Activated CD4-positive, alpha-beta T cell treated with anti-CD3 and anti-CD28 coated beads for 24 hours (primary cell): ENCODE measurements around the gene GFRA3.
"Not testable (repeated sequence)": the region's sequence is repeated elsewhere in the genome, so short reads cannot be mapped to it uniquely, and the experiment has no call there.

Source experiments
- DNase-seq, 2 donors: peaks; one replicate each; pipeline ENCODE4 v3.0.0-alpha.2; 2020; ENCODE audit warnings: low read depth in 2 of 2

The GFRA3 gene

GRCh38 chr5:138274189-138274853 is at the start of gene GFRA3:
GFRA3 (minus strand) TSS chr5:138274621; CDS start chr5:138274424, 197 bp downstream.
- DNase-seq, result peak in 1 of 2 donors; percentile 6

- not testable (repeated sequence) for DNase-seq
These were observed 43.8 kb upstream of the GFRA3 start for GRCh38 chr5:138318211-138318610.

- DNase-seq, result no peak
These were observed 41.9 kb upstream of the GFRA3 start for GRCh38 chr5:138316355-138316754.

- no peak for DNase-seq
These were observed 41.4 kb upstream of the GFRA3 start for GRCh38 chr5:138315751-138316278.

GRCh38 chr5:138305797-138306196 is 31.4 kb upstream of the GFRA3 start:
- no peak for DNase-seq

- DNase-seq, result no peak
These were observed 29.0 kb upstream of the GFRA3 start for GRCh38 chr5:138303372-138303771.

- no peak for DNase-seq
These were observed 14.9 kb upstream of the GFRA3 start for GRCh38 chr5:138289296-138289695.

GRCh38 chr5:138287246-138287645 is 12.8 kb upstream of the GFRA3 start:
- DNase-seq, result no peak

- DNase-seq, result no peak
These were observed 8.7 kb upstream of the GFRA3 start for GRCh38 chr5:138282920-138283742.

GRCh38 chr5:138280915-138281314 is 6.5 kb upstream of the GFRA3 start:
- DNase-seq, result no peak

- no peak for DNase-seq
These were observed 2.1 kb upstream of the GFRA3 start for GRCh38 chr5:138276402-138277054.

- no peak for DNase-seq
These were observed 1.5 kb upstream of the GFRA3 start for GRCh38 chr5:138275895-138276294.

- no peak for DNase-seq
These were observed 960 bp upstream of the GFRA3 start for GRCh38 chr5:138275379-138275782.

GRCh38 chr5:138273834-138274188 is 610 bp downstream of the GFRA3 start:
- no peak for DNase-seq

- DNase-seq, result no peak
These were observed 1.7 kb downstream of the GFRA3 start for GRCh38 chr5:138272681-138273080.

- DNase-seq, result no peak
These were observed 3.1 kb downstream of the GFRA3 start for GRCh38 chr5:138271281-138271680.

- DNase-seq, result no peak
These were observed 10.2 kb downstream of the GFRA3 start for GRCh38 chr5:138264183-138264582.

GRCh38 chr5:138263581-138263980 is 10.8 kb downstream of the GFRA3 start:
- DNase-seq, result no peak

GRCh38 chr5:138258704-138259292 is 15.6 kb downstream of the GFRA3 start:
- no peak for DNase-seq

- no peak for DNase-seq
These were observed 16.8 kb downstream of the GFRA3 start for GRCh38 chr5:138257583-138257982.

- DNase-seq, result no peak
These were observed 21.5 kb downstream of the GFRA3 start for GRCh38 chr5:138252944-138253343.

- not testable (repeated sequence) for DNase-seq
These were observed 26.6 kb downstream of the GFRA3 start for GRCh38 chr5:138247800-138248199.
